Suppressor macrophage treated with lipopolysaccharide for 1 hour (primary cell): ENCODE measurements around the gene DNAH1.
A peak's percentile ranks its signal among the peaks of the same experiment; 100 is the strongest.
"Not testable (repeated sequence)": the region's sequence is repeated elsewhere in the genome, so short reads cannot be mapped to it uniquely, and the experiment has no call there.

ENCODE experiments used
- DNase-seq, 3 donors: peaks; one replicate each; pipeline ENCODE4 v3.0.0-alpha.2; 2020 to 2022

The DNAH1 gene

GRCh38 chr3:52313774-52314188 lies 2.3 kb upstream of the DNAH1 start:
- peak; percentile 91 to 94 (median 93) for DNase-seq

DNA sequence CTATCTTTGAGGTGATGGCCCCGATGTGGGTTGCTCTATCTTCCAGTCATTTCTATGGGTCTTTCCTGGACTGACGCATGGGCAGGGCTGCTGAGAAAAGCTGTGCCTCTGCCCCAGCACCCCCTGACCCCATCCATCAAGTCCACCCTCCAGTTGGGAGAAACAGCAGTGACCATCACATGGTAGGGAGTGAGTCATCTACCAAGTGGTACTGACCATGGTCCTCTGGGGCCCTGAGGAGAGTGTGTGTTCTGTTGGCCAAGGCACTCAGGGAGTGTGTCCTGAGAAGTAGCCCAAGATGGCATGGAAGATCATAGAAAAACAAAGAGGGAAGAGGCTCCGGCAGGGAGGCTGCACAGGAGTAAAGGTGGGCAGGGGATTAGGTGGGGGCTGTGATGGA lies 1.6 kb upstream of the DNAH1 start:
- peak; percentile 47 to 61 (median 48) for DNase-seq

DNA sequence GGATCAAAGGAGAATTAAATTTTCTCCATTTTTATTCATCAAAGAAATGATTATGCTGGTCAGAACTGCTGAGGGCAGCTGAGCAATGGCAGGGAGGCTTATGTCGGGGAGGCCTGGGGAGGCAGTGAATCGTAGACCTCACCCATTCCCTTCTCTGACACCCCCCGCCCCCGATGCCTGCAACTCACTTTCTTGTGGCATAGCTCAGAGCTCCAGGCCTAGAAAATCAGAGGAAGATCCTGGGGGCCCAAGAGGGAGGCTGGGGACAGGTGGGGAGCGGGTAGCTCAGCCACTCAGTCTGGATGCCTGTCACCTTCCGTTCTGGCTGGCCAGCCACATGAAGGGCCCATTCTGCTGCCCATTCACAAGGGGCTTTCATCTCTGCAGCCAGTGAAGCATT lies 1.1 kb upstream of the DNAH1 start:
- no peak for DNase-seq

- peak in 2 of 3 donors; percentile 35 to 49 for DNase-seq
Measured at GRCh38 chr3:52317208-52318000, 1.3 kb downstream of the DNAH1 start.

DNA sequence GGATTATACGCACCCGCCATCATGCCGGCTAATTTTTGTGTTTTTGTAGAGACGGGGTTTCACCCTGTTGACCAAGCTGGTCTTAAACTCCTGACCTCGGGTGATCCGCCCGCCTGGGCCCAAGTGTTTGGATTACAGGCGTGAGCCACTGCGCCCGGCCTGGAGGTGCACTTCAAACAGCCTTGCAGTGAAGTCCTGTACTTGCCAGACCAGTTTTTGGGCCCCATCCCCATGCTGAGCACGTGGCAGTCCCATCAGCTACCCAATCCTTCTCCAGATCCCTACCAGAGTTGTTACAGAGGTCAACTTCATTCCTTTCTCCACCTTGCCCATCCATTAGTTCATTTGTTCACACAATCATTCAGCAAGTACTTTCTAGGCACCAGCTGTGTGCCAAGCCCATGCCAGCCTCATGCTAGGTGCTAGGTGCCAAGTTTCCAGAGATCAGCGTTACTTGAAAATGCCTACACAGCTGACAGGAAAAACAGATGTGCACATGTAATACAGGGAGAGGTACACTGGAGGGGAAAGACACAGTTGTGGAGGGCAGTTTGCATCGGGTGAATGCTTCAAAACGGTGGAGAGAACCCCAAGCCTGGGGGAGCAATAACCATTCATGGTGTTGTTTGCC lies 2.2 kb downstream of the DNAH1 start:
- no peak for DNase-seq

DNA sequence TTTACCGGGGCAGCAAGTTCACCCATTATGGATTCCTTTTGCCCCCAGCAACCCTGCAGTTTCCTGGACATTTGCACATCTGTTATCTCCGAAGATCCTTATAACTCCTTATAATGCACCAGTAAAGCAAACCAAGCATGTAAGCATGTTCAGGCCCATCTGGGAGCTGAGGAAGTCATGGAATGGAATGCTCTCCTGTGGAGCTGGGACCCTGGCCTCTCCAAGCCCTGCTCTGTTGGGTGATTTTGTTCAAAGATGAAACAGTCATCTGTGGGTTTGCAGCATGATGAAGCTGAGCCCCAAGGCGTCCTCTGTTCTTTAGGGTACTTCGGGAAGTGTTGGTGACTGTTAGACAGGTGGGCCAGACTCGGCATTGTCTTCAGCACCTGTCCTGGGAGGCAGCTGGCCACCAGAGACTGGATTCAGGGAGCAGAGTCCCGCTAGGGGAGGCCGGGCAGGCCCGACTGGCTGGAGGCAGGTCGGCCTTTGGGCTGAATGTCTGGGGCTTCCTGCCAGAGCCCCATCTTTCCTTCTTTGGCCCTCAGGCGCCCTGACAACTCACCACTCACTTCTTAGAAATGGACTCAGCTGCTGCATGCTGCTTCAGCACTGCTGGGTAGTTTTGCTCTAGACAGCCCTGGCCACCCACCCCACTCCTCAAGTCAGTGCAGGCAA lies 3.9 kb downstream of the DNAH1 start:
- no peak for DNase-seq

DNA sequence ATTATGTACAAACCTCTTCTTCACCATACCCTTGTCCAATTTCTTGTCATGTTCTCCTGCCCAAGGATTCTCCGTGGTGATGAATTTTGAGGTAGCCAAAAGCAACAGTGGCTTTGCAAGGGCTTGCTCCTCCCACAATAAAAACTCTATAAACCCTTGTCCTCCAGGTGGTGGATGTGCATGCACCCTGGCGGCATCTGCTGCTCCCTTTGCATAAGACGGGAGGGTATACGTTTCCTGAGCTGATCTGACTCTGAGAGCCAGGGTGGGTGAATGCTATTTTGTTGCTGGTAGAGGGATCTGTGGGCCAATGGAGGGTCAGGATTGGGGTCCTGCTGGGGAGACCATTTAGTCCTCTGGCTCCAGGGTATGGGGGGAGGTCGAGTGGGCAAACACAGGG lies 5.4 kb downstream of the DNAH1 start:
- DNase-seq: no peak

DNA sequence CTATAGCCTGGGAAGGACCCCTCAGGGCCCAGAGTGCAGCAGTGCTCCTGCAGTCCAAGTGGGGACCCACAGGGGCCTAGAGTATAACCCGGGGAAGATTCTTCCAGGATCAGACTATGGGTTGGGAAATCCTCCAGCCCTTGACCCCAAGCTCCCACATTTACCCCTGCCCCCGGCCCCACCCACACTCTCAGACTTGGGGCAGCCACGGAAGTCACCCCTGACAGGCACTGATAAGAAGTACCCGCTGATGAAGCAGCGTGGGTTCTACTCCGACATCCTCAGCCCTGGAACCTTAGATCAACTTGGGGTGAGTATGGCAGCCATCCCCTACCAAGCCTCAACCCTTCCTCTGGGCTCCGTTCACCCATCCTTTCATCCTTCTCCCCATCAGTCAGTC lies 6.3 kb downstream of the DNAH1 start:
- no peak for DNase-seq

- no peak for DNase-seq
Measured at GRCh38 chr3:52323526-52324295, 7.6 kb downstream of the DNAH1 start.

- no peak for DNase-seq
Measured at GRCh38 chr3:52324676-52325075, 8.6 kb downstream of the DNAH1 start.

- no peak for DNase-seq
Measured at GRCh38 chr3:52325686-52326085, 9.6 kb downstream of the DNAH1 start.

DNA sequence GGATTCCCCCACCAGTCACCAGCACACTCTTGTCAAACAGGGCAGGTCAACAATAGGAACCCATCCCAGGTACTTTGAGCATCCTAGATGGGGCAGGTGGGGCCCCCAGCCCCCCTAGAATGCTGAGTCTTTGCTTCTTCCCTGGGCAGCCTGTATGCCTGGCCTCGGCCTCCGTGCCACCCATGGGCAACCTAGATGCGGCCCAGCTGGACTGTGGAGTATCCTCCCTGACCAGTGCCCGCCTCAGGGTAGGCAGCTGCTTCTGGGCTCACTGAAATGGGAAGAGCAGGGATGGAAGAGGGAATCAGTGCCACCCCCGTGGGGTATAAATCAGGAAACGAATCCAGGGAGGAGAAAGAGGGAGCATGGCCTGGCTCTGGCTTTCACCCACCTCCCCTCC lies 10.9 kb downstream of the DNAH1 start:
- DNase-seq: no peak

GRCh38 chr3:52327486-52328290 lies 11.6 kb downstream of the DNAH1 start:
- no peak for DNase-seq

- no peak for DNase-seq
Measured at GRCh38 chr3:52328536-52329080, 12.5 kb downstream of the DNAH1 start.

DNA sequence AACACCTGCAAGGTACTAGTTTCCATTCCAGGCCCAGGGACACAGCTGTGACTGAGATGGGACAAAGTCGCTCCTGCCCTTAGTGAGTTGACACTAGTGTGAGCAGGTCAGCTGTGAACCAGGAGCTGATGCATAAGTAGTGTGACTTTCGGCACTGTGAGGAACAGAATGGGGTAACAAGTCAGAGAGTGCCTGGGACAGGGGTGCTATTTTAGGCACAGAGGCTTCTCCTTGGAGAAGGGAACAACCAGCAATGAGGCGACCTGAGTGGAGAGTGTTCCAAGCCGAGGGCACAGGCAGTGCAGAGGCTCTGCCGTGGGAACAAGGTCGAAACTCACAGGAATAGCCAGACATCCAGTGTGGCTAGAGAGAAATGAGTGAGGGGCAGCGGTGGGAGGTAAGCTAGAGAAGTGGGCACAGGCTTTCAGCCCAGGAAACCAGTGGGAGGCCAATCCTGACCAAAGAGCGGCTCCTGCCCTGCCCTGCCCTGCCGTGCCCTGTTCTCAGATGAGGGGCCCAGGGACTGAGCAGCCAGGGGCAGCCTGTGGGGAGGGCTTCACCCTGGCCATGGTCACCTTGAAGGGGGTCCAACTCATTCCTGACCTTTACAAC lies 14.2 kb downstream of the DNAH1 start:
- no peak for DNase-seq

DNA sequence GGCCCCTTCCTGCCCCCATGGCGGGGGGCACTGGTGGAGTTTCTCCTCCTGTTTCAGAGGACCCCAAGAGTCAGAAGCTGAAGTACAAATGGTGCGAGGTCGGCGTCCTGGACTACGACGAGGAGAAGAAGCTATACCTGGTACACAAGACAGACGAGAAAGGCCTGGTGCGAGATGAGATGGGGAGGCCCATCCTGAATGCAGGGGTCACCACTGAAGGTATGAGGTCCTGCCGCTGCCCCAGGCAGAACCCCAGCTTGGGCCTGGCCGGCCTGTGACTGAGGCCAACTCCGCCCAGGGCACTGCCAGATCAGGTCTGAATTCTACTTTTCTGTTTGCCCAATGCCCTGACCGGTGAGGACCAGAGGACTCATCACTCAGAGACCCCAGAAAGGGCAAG lies 15.0 kb downstream of the DNAH1 start:
- no peak for DNase-seq

DNA sequence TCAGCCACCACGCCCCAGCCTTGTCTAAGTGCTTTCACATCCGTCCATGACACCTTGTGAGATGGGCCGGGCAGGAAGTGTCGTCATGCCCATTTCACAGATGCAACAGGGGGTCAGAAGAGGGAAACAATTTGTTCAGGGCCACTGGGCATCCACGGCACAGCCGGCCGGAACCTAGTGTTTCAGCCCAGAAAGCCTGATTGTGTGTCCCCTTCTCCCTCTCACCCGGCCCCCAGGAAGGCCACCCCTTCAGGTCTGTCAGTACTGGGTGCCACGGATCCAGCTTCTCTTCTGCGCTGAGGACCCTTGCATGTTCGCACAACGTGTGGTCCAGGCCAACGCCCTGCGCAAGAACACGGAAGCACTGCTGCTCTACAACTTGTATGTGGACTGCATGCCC lies 15.8 kb downstream of the DNAH1 start:
- no peak for DNase-seq

GRCh38 chr3:52333869-52334557 lies 17.9 kb downstream of the DNAH1 start:
- no peak for DNase-seq

GRCh38 chr3:52338131-52338530 lies 22.0 kb downstream of the DNAH1 start:
- DNase-seq: not testable (repeated sequence)

DNA sequence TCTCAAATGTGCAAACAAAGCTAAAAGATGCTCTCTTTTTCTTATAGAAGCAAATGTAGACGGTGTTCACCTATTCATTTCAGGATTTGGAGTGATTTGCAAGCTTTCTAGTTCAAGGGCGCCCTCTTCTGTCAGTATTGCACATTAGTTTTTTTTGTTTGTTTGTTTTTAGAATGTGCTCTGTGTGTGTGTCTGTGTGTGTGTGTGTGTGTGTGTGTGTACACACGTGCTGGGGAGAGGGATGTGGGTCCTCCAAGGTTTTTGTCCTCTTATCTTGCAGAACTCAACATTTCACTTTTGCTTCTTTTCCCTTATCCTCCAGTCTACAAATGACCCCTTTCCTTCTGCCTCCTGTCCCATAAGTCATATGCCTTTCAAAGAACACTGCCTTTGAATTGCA lies 23.5 kb downstream of the DNAH1 start:
- peak; percentile 67 to 80 (median 75) for DNase-seq

DNA sequence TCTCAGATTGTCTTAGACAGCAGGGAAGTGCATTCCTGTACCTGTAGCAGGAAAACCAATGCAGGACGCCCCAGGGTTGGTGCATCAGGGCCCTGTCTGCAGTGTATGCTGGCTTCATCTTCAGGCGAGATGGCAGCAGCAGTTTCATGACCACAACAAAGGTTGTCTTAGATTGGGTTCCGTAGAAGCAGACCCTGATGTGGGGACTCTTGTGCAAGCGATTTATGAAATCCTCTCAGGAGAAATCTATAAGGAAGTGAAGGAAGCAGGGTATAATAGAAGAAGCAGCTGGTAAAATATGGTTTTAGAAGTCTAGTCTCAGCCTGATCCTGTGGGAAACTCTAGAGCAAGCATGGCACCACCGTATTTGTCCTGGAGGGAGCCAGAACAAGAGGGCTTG lies 25.0 kb downstream of the DNAH1 start:
- DNase-seq: peak in 1 of 3 donors; percentile 22
